HepG2 (cell line): ENCODE measurements around the gene ACTR3. TPM values are rescaled to one million over a fixed set of nuclear protein-coding genes. Genes with fewer than 3 reads are reported as not detected.

Experiments
- CBX5 ChIP-seq: sonication (generic); formaldehyde crosslinking; IDR thresholded peaks from 2 replicates; pipeline ENCODE4 v1.4.0; 2020; ENCODE audit warnings: missing genetic modification reagents, borderline replicate concordance
- HOXA9 ChIP-seq: sonication (generic); formaldehyde crosslinking; IDR thresholded peaks from 2 replicates; pipeline ENCODE4 v1.8.1; 2022; ENCODE audit warnings: missing genetic modification reagents, mild to moderate bottlenecking, moderate library complexity, borderline replicate concordance
- ISL2 ChIP-seq: sonication (generic); formaldehyde crosslinking; IDR thresholded peaks from 2 replicates; pipeline ENCODE4 v1.5.0; 2020; ENCODE audit warnings: missing genetic modification reagents
- MTF1 ChIP-seq: sonication (generic); formaldehyde crosslinking; IDR thresholded peaks from 2 replicates; pipeline ENCODE4 v1.5.0; 2020; ENCODE audit warnings: missing genetic modification reagents
- NRL ChIP-seq: sonication (generic); formaldehyde crosslinking; IDR thresholded peaks from 2 replicates; pipeline ENCODE4 v1.5.0; 2020; ENCODE audit warnings: missing genetic modification reagents, mild to moderate bottlenecking, moderate library complexity, borderline replicate concordance
- PPARG ChIP-seq: conservative IDR thresholded peaks from 2 replicates; pipeline ENCODE4 v1.6.1; 2016; ENCODE audit warnings: missing biosample characterization, missing genetic modification reagents
- SRY ChIP-seq: sonication (generic); formaldehyde crosslinking; IDR thresholded peaks from 2 replicates; pipeline ENCODE4 v1.8.0; 2022; ENCODE audit warnings: mild to moderate bottlenecking, missing genetic modification reagents
- TBL1XR1 ChIP-seq: fragments of 150-350 bp; IDR thresholded peaks from 2 replicates; pipeline ENCODE4 v1.6.1; 2014; ENCODE audit warnings: borderline replicate concordance, low read length; ENCODE audit not compliant: partially characterized antibody
- polyA plus RNA-seq, 8 experiments: library from polyadenylated mRNA; depleted of rRNA in 3 of 8; stranded (reverse) in 7 of 8; unstranded in 1 of 8; fragments of >200 nt; fragmentation: Illumina TruSeq in 4 of 8; extraction: Trizol in 4 of 8; gene quantifications; 2 replicates each; pipeline versions ENCODE4 v1.2.1 to v1.2.3, GENCODE V29; 2011 to 2016; ENCODE audit warnings: low read depth in 4 of 8, missing spikeins in 1 of 8, mixed read lengths in 1 of 8; ENCODE audit not compliant: insufficient read depth in 1 of 8
- total RNA-seq, 5 experiments: library from RNA; depleted of rRNA; stranded (reverse); fragments of >200 nt; fragmentation: Illumina TruSeq; extraction: Trizol; gene quantifications; 2 replicates each; pipeline ENCODE4 v1.2.3, GENCODE V29; 2016; ENCODE audit warnings: low read depth in 1 of 5
- TF ChIP-seq, protein P1 (sequence below): conservative IDR thresholded peaks from 2 replicates; pipeline ENCODE4 v1.6.1; 2018; ENCODE audit warnings: missing genetic modification reagents
- TF ChIP-seq, protein P2 (sequence below): sonication (generic); formaldehyde crosslinking; IDR thresholded peaks from 2 replicates; pipeline ENCODE4 v1.5.0; 2020; ENCODE audit warnings: missing genetic modification reagents
- TF ChIP-seq, protein P3 (sequence below): sonication (generic); formaldehyde crosslinking; IDR thresholded peaks from 2 replicates; pipeline ENCODE4 v1.5.0; 2020; ENCODE audit warnings: mild to moderate bottlenecking, missing genetic modification reagents
- TF ChIP-seq, protein P4 (sequence below): IDR thresholded peaks from 2 replicates; pipeline ENCODE4 v1.6.1; 2012; ENCODE audit warnings: low read depth, low read length, improper control_type of control experiment
- TF ChIP-seq, protein P5 (sequence below): sonication (generic); formaldehyde crosslinking; IDR thresholded peaks from 2 replicates; pipeline ENCODE4 v1.4.0; 2020; ENCODE audit warnings: mild to moderate bottlenecking, missing genetic modification reagents

The ACTR3 gene
- total and polyA plus RNA-seq, 2 of the 13 experiments (the other 11 are each of a cell fraction or from before 2014, with no cell fraction given) = 123 to 225 TPM

DNA sequence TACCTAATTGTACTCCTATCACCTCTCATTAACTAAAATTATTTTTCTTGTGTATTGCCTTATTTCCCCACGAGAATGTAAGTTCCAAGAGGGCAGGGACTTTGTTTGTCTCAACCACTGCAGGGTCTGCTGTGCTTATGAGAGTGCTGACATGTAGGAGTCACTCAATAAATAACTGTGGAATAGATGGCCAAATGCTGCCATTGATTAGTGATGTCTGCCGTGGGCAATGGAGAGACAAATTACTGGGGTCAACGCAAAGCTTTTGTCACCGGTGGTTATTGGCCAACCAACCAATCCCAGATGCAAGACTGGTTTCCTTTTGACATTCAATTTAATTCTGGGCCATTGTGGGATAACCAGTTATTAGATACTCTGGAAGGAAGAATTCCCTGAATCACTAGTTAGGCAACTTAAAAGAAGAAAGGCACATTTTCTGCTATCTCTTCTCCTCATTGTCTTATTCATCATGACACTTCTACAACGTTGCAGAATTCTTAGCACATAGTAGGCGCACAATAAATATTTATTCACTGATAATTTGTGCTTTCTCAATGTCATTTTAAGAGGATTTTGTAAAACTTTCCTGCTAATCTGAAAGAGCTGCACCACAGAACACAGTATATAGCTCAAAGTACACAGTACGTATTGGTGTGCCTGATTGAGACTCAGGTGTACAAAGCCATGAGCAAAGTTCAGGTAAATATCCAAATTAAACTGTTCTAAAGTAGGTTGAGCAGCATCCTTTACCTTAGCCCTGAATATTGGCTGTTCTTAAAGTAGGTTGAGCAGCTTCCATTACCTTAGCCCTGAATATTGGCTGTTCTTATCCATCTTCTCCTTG is 95.9 kb downstream of the ACTR3 start (continued):
- TF ChIP-seq, protein P1, sequence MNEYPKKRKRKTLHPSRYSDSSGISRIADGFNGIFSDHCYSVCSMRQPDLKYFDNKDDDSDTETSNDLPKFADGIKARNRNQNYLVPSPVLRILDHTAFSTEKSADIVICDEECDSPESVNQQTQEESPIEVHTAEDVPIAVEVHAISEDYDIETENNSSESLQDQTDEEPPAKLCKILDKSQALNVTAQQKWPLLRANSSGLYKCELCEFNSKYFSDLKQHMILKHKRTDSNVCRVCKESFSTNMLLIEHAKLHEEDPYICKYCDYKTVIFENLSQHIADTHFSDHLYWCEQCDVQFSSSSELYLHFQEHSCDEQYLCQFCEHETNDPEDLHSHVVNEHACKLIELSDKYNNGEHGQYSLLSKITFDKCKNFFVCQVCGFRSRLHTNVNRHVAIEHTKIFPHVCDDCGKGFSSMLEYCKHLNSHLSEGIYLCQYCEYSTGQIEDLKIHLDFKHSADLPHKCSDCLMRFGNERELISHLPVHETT (CRISPR knock-in tag) = no peak
- TF ChIP-seq, protein P2, sequence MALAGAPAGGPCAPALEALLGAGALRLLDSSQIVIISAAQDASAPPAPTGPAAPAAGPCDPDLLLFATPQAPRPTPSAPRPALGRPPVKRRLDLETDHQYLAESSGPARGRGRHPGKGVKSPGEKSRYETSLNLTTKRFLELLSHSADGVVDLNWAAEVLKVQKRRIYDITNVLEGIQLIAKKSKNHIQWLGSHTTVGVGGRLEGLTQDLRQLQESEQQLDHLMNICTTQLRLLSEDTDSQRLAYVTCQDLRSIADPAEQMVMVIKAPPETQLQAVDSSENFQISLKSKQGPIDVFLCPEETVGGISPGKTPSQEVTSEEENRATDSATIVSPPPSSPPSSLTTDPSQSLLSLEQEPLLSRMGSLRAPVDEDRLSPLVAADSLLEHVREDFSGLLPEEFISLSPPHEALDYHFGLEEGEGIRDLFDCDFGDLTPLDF (CRISPR knock-in tag) = no peak
- TF ChIP-seq SRY (CRISPR knock-in tag) (no peak), PPARG (0 out of 2 replicates have a peak, but pooled peaks have one; percentile 48), ISL2 (CRISPR knock-in tag) (peak; percentile 37; the same call in 1 of the 2 replicates), CBX5 (no peak), TBL1XR1 (no peak), NRL (CRISPR knock-in tag) (no peak), HOXA9 (no peak), MTF1 (CRISPR knock-in tag) (no peak)
- TF ChIP-seq, protein P3, sequence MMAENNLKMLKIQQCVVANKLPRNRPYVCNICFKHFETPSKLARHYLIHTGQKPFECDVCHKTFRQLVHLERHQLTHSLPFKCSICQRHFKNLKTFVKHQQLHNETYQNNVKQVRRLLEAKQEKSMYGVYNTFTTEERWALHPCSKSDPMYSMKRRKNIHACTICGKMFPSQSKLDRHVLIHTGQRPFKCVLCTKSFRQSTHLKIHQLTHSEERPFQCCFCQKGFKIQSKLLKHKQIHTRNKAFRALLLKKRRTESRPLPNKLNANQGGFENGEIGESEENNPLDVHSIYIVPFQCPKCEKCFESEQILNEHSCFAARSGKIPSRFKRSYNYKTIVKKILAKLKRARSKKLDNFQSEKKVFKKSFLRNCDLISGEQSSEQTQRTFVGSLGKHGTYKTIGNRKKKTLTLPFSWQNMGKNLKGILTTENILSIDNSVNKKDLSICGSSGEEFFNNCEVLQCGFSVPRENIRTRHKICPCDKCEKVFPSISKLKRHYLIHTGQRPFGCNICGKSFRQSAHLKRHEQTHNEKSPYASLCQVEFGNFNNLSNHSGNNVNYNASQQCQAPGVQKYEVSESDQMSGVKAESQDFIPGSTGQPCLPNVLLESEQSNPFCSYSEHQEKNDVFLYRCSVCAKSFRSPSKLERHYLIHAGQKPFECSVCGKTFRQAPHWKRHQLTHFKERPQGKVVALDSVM = no peak
- TF ChIP-seq, protein P4, sequence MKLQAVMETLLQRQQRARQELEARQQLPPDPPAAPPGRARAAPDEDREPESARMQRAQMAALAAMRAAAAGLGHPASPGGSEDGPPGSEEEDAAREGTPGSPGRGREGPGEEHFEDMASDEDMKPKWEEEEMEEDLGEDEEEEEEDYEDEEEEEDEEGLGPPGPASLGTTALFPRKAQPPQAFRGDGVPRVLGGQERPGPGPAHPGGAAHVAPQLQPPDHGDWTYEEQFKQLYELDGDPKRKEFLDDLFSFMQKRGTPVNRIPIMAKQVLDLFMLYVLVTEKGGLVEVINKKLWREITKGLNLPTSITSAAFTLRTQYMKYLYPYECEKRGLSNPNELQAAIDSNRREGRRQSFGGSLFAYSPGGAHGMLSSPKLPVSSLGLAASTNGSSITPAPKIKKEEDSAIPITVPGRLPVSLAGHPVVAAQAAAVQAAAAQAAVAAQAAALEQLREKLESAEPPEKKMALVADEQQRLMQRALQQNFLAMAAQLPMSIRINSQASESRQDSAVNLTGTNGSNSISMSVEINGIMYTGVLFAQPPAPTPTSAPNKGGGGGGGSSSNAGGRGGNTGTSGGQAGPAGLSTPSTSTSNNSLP = no peak
- TF ChIP-seq, protein P5, sequence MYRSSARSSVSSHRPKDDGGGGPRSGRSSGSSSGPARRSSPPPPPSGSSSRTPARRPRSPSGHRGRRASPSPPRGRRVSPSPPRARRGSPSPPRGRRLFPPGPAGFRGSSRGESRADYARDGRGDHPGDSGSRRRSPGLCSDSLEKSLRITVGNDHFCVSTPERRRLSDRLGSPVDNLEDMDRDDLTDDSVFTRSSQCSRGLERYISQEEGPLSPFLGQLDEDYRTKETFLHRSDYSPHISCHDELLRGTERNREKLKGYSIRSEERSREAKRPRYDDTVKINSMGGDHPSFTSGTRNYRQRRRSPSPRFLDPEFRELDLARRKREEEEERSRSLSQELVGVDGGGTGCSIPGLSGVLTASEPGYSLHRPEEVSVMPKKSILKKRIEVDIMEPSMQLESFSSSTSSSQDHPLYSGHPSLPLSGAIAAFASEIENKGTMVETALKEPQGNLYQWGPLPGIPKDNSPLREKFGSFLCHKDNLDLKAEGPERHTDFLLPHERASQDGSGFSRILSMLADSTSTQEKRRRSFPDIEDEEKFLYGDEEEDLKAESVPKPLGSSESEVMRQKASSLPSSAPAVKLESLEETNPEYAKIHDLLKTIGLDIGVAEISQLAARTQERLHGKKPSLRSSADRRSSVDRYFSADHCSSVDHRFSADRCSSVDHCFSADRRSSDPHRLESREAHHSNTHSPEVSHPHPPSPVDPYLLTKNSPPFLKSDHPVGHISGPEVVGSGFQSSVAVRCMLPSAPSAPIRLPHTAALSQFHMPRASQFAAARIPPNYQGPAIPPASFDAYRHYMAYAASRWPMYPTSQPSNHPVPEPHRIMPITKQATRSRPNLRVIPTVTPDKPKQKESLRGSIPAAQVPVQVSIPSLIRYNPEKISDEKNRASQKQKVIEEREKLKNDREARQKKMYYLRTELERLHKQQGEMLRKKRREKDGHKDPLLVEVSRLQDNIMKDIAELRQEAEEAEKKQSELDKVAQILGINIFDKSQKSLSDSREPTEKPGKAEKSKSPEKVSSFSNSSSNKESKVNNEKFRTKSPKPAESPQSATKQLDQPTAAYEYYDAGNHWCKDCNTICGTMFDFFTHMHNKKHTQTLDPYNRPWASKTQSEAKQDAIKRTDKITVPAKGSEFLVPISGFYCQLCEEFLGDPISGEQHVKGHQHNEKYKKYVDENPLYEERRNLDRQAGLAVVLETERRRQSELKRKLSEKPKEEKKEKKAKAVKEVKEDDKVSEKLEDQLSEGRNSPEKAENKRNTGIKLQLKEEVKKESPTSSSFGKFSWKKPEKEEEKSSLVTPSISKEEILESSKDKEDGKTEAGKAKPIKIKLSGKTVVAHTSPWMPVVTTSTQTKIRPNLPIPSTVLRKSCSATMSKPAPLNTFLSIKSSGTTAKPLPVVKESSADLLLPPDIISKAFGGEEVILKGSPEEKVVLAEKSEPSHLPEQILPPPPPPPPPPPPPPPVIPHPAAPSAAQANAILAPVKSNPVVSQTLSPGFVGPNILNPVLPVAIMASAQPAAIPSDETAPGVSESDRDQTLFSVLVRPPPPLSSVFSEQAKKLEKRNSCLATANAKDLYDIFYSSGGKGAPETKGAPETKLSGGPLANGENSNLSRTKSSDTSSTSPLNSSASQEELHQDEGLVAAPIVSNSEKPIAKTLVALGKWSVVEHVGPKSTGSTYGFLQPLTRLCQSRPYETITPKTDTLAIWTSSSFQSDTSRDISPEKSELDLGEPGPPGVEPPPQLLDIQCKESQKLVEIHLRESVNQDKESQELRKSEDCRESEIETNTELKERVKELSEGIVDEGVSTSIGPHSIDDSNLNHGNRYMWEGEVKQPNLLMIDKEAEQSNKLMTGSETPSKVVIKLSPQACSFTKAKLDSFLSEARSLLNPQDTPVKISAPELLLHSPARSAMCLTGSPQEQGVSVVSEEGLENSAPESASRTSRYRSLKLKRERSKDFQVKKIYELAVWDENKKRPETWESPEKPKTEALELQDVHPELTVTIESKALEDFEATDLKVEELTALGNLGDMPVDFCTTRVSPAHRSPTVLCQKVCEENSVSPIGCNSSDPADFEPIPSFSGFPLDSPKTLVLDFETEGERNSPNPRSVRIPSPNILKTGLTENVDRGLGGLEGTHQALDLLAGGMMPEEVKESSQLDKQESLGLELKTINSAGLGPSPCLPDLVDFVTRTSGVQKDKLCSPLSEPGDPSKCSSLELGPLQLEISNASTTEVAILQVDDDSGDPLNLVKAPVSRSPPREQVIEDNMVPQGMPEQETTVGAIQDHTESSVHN (CRISPR knock-in tag) = no peak
